ENCODE data around the gene TRIM8.
"Not testable (repeated sequence)": the region's sequence is repeated elsewhere in the genome, so short reads cannot be mapped to it uniquely, and the experiment has no call there.

The TRIM8 gene

GRCh38 chr10:102660888-102661657, 16.8 kb downstream of the TRIM8 start:
- Mint-ChIP-seq H3K9me3 (ENCODE audit: low read depth) (no peaks in the 10 kb centered on the region), H3K4me1 (ENCODE audit: low read depth) (peaks cover 40% of the 10 kb centered on the region), H3K4me3 (peak overlapping the region; percentile 70), H3K27me3 (no peaks in the 10 kb centered on the region), H3K27ac (peak overlapping the region; percentile 72), H3K36me3 (no peaks in the 10 kb centered on the region)

- Mint-ChIP-seq H3K27ac (peak overlapping the region; percentile 72), H3K36me3 (no peaks in the 10 kb centered on the region), H3K9me3 (ENCODE audit: low read depth) (no peaks in the 10 kb centered on the region), H3K4me1 (ENCODE audit: low read depth) (peaks cover 40% of the 10 kb centered on the region), H3K4me3 (peak overlapping the region; percentile 70), H3K27me3 (no peaks in the 10 kb centered on the region)
These were observed 17.4 kb downstream of the TRIM8 start for GRCh38 chr10:102661658-102662028.

- H3K4me3 Mint-ChIP-seq, result no peak overlapping the region
- H3K36me3 Mint-ChIP-seq, result no peaks in the 10 kb centered on the region
- H3K27ac Mint-ChIP-seq, result no peak overlapping the region
- no peaks in the 10 kb centered on the region for H3K27me3 Mint-ChIP-seq
- H3K4me1 Mint-ChIP-seq (ENCODE audit: low read depth), result peaks cover 21% of the 10 kb centered on the region
- no peaks in the 10 kb centered on the region for H3K9me3 Mint-ChIP-seq (ENCODE audit: low read depth)
These were observed 21.7 kb downstream of the TRIM8 start for GRCh38 chr10:102665904-102666509.

- H3K27ac Mint-ChIP-seq, result not testable (repeated sequence)
These were observed 23.1 kb downstream of the TRIM8 start for GRCh38 chr10:102667411-102667810.

GRCh38 chr10:102668326-102669107, 24.2 kb downstream of the TRIM8 start:
- no peak overlapping the region for H3K4me3 Mint-ChIP-seq
- H3K27me3 Mint-ChIP-seq, result no peaks in the 10 kb centered on the region
- no peaks in the 10 kb centered on the region for H3K9me3 Mint-ChIP-seq (ENCODE audit: low read depth)
- H3K4me1 Mint-ChIP-seq (ENCODE audit: low read depth), result peaks cover 21% of the 10 kb centered on the region
- H3K27ac Mint-ChIP-seq, result peak overlapping the region; percentile 28
- no peaks in the 10 kb centered on the region for H3K36me3 Mint-ChIP-seq

More at GRCh38 chr10:102667411-102667810, 23.1 kb downstream of the TRIM8 start:
- H3K27me3 Mint-ChIP-seq; H3K36me3 Mint-ChIP-seq; H3K9me3 Mint-ChIP-seq (ENCODE audit: low read depth); H3K4me3 Mint-ChIP-seq: not testable (repeated sequence)
- H3K4me1 Mint-ChIP-seq (ENCODE audit: low read depth), result peaks cover 13% of the 10 kb centered on the region

DNA sequence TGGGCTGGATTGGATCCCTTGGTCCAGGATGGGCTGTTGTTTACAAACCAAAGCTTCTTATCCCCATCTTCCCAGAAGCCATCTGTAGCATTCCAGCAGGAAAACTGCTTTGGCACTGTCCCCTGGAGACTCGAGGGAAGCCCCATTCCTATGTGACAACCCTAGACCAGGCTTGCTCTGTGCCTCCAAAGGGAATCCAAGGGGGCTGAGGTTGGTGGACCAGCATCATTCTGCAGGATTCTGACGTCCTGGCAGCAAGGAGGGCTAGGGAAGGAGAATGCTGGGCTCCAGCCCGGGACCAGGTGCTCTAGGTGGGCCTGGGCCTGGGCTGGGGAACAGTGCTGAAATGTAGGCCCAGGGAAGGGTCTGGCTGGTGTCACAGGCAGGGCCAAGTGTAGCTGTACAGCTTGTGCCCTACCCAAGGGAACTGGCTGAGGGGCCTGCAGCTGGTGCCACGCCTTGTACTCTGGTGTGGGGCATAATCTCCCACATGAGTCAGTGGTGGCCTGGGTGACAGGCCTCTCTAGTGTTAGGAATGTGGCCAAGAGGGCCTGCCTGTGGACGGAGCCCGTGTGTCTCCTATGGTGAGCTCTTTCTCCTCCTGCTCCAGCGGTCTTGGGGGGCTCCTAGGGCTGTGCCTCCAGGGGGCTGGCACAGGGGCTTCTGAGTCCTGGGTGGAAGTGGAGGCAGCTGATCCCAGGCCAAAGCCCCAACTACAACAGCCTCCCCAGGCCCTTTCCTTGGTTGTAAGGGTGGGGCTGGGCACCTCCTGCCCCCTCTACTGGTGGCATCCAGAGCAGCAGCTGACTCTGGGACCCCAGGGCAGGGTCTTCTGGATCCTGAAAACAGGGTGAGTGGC, 25.2 kb downstream of the TRIM8 start:
- Mint-ChIP-seq H3K27me3 (no peaks in the 10 kb centered on the region), H3K9me3 (ENCODE audit: low read depth) (no peaks in the 10 kb centered on the region), H3K4me3 (no peak overlapping the region), H3K4me1 (ENCODE audit: low read depth) (peaks cover 28% of the 10 kb centered on the region), H3K36me3 (no peaks in the 10 kb centered on the region), H3K27ac (no peak overlapping the region)

- Mint-ChIP-seq H3K27ac (no peak overlapping the region), H3K4me1 (ENCODE audit: low read depth) (peaks cover 35% of the 10 kb centered on the region), H3K27me3 (no peaks in the 10 kb centered on the region)
These were observed 25.9 kb downstream of the TRIM8 start for GRCh38 chr10:102670065-102670670.

DNA sequence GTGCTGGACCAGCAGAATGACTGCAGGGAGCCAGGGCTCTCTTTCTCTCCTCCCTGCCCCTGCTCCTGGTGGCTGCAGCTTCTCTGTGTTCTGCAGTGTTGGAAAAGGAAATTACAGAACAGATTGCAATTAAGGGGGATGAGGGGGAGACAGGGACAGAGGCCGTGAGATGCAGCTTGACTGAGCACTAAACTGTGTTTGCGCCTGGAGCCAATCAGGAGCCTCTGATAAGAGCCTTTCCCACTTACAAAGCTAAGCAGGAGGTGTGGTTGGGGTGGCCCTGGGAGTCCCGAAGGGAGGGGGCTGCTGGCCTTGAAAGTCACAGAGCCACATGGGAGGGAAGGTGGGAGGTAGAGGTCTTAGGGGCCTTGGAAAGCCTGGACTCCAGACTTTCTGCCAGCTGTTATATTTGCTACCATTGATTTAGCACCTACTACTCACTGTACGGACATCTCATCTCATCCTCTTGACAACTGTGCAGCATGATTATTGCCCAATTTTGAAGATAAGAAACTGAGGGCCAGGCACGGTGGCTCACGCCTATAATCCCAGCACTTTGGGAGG, 26.7 kb downstream of the TRIM8 start:
- no peak overlapping the region for H3K4me3 Mint-ChIP-seq
- H3K27me3 Mint-ChIP-seq, result no peaks in the 10 kb centered on the region
- H3K4me1 Mint-ChIP-seq (ENCODE audit: low read depth), result peaks cover 43% of the 10 kb centered on the region
- no peaks in the 10 kb centered on the region for H3K36me3 Mint-ChIP-seq
- H3K9me3 Mint-ChIP-seq (ENCODE audit: low read depth), result no peaks in the 10 kb centered on the region
- H3K27ac Mint-ChIP-seq, result no peak overlapping the region

More at GRCh38 chr10:102670065-102670670, 25.9 kb downstream of the TRIM8 start:
- no peaks in the 10 kb centered on the region for H3K9me3 Mint-ChIP-seq (ENCODE audit: low read depth)
- no peaks in the 10 kb centered on the region for H3K36me3 Mint-ChIP-seq
- no peak overlapping the region for H3K4me3 Mint-ChIP-seq

GRCh38 chr10:102673236-102673818, 29.0 kb downstream of the TRIM8 start:
- H3K27me3 Mint-ChIP-seq, result no peaks in the 10 kb centered on the region
- H3K4me1 Mint-ChIP-seq (ENCODE audit: low read depth), result peaks cover 47% of the 10 kb centered on the region
- no peaks in the 10 kb centered on the region for H3K36me3 Mint-ChIP-seq
- peak overlapping the region; percentile 86 for H3K4me3 Mint-ChIP-seq
- H3K27ac Mint-ChIP-seq, result peak overlapping the region; percentile 89
- H3K9me3 Mint-ChIP-seq (ENCODE audit: low read depth), result no peaks in the 10 kb centered on the region

DNA sequence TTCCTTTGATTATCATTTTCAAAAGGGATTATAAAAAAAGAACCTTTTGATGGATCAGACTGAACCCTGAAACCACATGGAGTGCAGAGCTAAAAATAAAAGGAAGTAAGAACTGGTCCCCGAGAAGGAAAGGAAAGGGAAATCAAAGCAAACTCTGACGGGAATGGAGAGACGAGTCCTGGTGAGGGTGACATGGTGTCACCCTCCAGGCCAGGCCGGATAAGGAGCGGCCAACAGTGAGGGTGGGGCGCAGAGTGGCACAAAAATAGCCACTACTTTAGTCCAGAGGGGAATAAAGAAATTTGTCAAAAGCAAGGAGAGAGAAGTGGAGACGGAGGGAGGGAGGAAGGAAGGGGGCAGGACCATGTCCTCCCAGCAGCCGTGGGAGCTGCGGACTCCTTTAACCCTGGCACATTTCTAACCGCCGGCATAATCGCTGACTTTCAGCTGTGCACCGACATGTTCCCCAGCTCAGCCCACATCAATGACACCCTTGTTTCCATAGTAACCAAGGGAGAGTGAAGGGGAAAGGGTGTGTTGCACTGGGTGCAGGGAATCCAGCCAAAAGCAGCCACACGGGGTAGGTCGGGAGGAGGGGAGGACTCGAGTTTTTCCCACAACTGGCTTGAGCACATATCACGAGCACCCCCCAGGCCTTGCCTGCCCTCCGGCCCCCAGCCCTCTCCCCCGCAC, 29.7 kb downstream of the TRIM8 start:
- H3K4me3 Mint-ChIP-seq, result peak overlapping the region; percentile 86
- H3K27me3 Mint-ChIP-seq, result no peaks in the 10 kb centered on the region
- H3K4me1 Mint-ChIP-seq (ENCODE audit: low read depth), result peaks cover 48% of the 10 kb centered on the region
- H3K36me3 Mint-ChIP-seq, result no peaks in the 10 kb centered on the region
- no peaks in the 10 kb centered on the region for H3K9me3 Mint-ChIP-seq (ENCODE audit: low read depth)
- H3K27ac Mint-ChIP-seq, result peak overlapping the region; percentile 89

- Mint-ChIP-seq H3K4me1 (ENCODE audit: low read depth) (peaks cover 48% of the 10 kb centered on the region), H3K27me3 (no peaks in the 10 kb centered on the region), H3K4me3 (peak overlapping the region; percentile 86), H3K27ac (peak overlapping the region; percentile 13), H3K9me3 (ENCODE audit: low read depth) (no peaks in the 10 kb centered on the region), H3K36me3 (no peaks in the 10 kb centered on the region)
These were observed 30.3 kb downstream of the TRIM8 start for GRCh38 chr10:102674566-102674965.

GRCh38 chr10:102675011-102675665, 30.9 kb downstream of the TRIM8 start:
- peaks cover 48% of the 10 kb centered on the region for H3K4me1 Mint-ChIP-seq (ENCODE audit: low read depth)
- no peaks in the 10 kb centered on the region for H3K27me3 Mint-ChIP-seq

More at GRCh38 chr10:102675011-102675665, 30.9 kb downstream of the TRIM8 start:
- Mint-ChIP-seq H3K4me3 (peak overlapping the region; percentile 86), H3K9me3 (ENCODE audit: low read depth) (no peaks in the 10 kb centered on the region), H3K27ac (peak overlapping the region; percentile 13), H3K36me3 (no peaks in the 10 kb centered on the region)
